Measurements from ENCODE around the gene CA6.

Gene CA6

GRCh38 chr1:8974551-8974950 is 28.9 kb downstream of the CA6 start:
- no peak for DNase-seq (ENCODE audit: low read depth)
- H3K4me3 ChIP-seq (ENCODE audit: control insufficient read depth, low read depth, low read length) = no peak overlapping the region
- no peak for TF ChIP-seq CTCF (conservative IDR thresholded peaks at IDR 0.05; ENCODE audit: control insufficient read depth, insufficient read depth, low read depth, low read length)

GRCh38 chr1:8976338-8976737 is 30.7 kb downstream of the CA6 start:
- H3K4me3 ChIP-seq (ENCODE audit: control insufficient read depth, low read depth, low read length) = no peak overlapping the region
- TF ChIP-seq CTCF (conservative IDR thresholded peaks at IDR 0.05; ENCODE audit: control insufficient read depth, insufficient read depth, low read depth, low read length) = no peak
- DNase-seq (ENCODE audit: low read depth) = no peak

- no peak for DNase-seq (ENCODE audit: low read depth)
- TF ChIP-seq CTCF (conservative IDR thresholded peaks at IDR 0.05; ENCODE audit: control insufficient read depth, insufficient read depth, low read depth, low read length) = no peak
Observed at GRCh38 chr1:8976896-8977450, 31.3 kb downstream of the CA6 start.

GRCh38 chr1:8980656-8981055 is 35.0 kb downstream of the CA6 start:
- TF ChIP-seq CTCF (conservative IDR thresholded peaks at IDR 0.05; ENCODE audit: control insufficient read depth, insufficient read depth, low read depth, low read length) = no peak

More at GRCh38 chr1:8976896-8977450, 31.3 kb downstream of the CA6 start:
- no peak overlapping the region for H3K4me3 ChIP-seq (ENCODE audit: control insufficient read depth, low read depth, low read length)

GRCh38 chr1:8981169-8981568 is 35.5 kb downstream of the CA6 start:
- no peak overlapping the region for H3K4me3 ChIP-seq (ENCODE audit: control insufficient read depth, low read depth, low read length)
- TF ChIP-seq CTCF (conservative IDR thresholded peaks at IDR 0.05; ENCODE audit: control insufficient read depth, insufficient read depth, low read depth, low read length) = no peak
- no peak for DNase-seq (ENCODE audit: low read depth)

More at GRCh38 chr1:8980656-8981055, 35.0 kb downstream of the CA6 start:
- H3K4me3 ChIP-seq (ENCODE audit: control insufficient read depth, low read depth, low read length) = no peak overlapping the region
- DNase-seq (ENCODE audit: low read depth) = no peak

- H3K4me3 ChIP-seq (ENCODE audit: control insufficient read depth, low read depth, low read length) = no peak overlapping the region
- DNase-seq (ENCODE audit: low read depth) = no peak
- TF ChIP-seq CTCF (conservative IDR thresholded peaks at IDR 0.05; ENCODE audit: control insufficient read depth, insufficient read depth, low read depth, low read length) = no peak
Observed at GRCh38 chr1:8984203-8984602, 38.5 kb downstream of the CA6 start.

GRCh38 chr1:8984990-8985389 is 39.3 kb downstream of the CA6 start:
- DNase-seq (ENCODE audit: low read depth) = no peak
- no peak overlapping the region for H3K4me3 ChIP-seq (ENCODE audit: control insufficient read depth, low read depth, low read length)
- no peak for TF ChIP-seq CTCF (conservative IDR thresholded peaks at IDR 0.05; ENCODE audit: control insufficient read depth, insufficient read depth, low read depth, low read length)
